K562 (cell line): ENCODE measurements around the gene EPHB4. TPM values are rescaled to one million over a fixed set of nuclear protein-coding genes. Genes with fewer than 3 reads are reported as not detected.

ENCODE experiments used
- CBX3 ChIP-seq, 2 experiments: IDR thresholded peaks; 1 replicate in 1 of 2; 2 replicates in 1 of 2; pipeline ENCODE4 v1.6.1; 2012; ENCODE audit warnings: inconsistent platforms in 2 of 2, low read length in 2 of 2, borderline replicate concordance in 1 of 2, control low read depth in 1 of 2
- CC2D1A ChIP-seq: fragments of 450-650 bp; IDR thresholded peaks from 2 replicates; pipeline ENCODE4 v1.6.1; 2017; ENCODE audit warnings: mild to moderate bottlenecking
- DACH1 ChIP-seq: fragments of 450-650 bp; IDR thresholded peaks from 2 replicates; pipeline ENCODE4 v1.6.1; 2018; ENCODE audit not compliant: partially characterized antibody
- DIDO1 ChIP-seq: fragments of 450-650 bp; IDR thresholded peaks from 2 replicates; pipeline ENCODE4 v1.6.1; 2016; ENCODE audit warnings: low read depth, missing biosample characterization, missing genetic modification characterization
- ELF1 ChIP-seq: fragments of 200-800 bp; sonication (Bioruptor generic); IDR thresholded peaks from 2 replicates; pipeline ENCODE4 v1.6.1; 2016; ENCODE audit warnings: missing genetic modification characterization, missing compliant biosample characterization
- HIVEP1 ChIP-seq: fragments of 250-450 bp; sonication (Bioruptor Pico); IDR thresholded peaks from 2 replicates; pipeline ENCODE4 v1.4.0; 2020; ENCODE audit warnings: mild to moderate bottlenecking
- NCOR1 ChIP-seq: fragments of 450-650 bp; IDR thresholded peaks from 2 replicates; pipeline ENCODE4 v1.6.1; 2016; ENCODE audit warnings: mild to moderate bottlenecking, moderate library complexity
- NFYB ChIP-seq: IDR thresholded peaks from 2 replicates; pipeline ENCODE4 v1.6.1; 2011; ENCODE audit warnings: mild to moderate bottlenecking, moderate library complexity; ENCODE audit not compliant: insufficient read length; ENCODE audit errors: extremely low read depth
- NRF1 ChIP-seq, 2 experiments: fragments of 450-650 bp; IDR thresholded peaks in 1 of 2; conservative IDR thresholded peaks in 1 of 2; 2 replicates each; pipeline ENCODE4 v1.6.1; 2014; ENCODE audit warnings: mild to moderate bottlenecking in 2 of 2
- RBM39 ChIP-seq: fragments of 200-400 bp; formaldehyde crosslinking; optimal IDR thresholded peaks from 2 replicates; pipeline ENCODE3; 2018; ENCODE audit warnings: low read depth, low read length
- SUPT5H ChIP-seq: fragments of 450-650 bp; IDR thresholded peaks from 2 replicates; pipeline ENCODE4 v1.6.1; 2016
- TEAD2 ChIP-seq: fragments of 450-650 bp; IDR thresholded peaks from 2 replicates; pipeline ENCODE4 v1.6.1; 2016; ENCODE audit warnings: missing genetic modification characterization, control low read depth, missing compliant biosample characterization
- TEAD4 ChIP-seq, 2 experiments: sonication (generic) in 1 of 2; formaldehyde crosslinking in 1 of 2; IDR thresholded peaks; 2 replicates each; pipeline versions ENCODE4 v1.6.1 to v1.8.0; 2012 to 2022; ENCODE audit warnings: borderline replicate concordance in 1 of 2, inconsistent platforms in 1 of 2, low read length in 1 of 2, mild to moderate bottlenecking in 1 of 2, missing genetic modification reagents in 1 of 2
- U2AF1 ChIP-seq: fragments of 200-400 bp; formaldehyde crosslinking; optimal IDR thresholded peaks from 2 replicates; pipeline ENCODE3; 2017; ENCODE audit warnings: mild to moderate bottlenecking, low read depth, low read length, moderate library complexity
- ZNF77 ChIP-seq: fragments of 250-450 bp; sonication (Bioruptor Pico); IDR thresholded peaks from 2 replicates; pipeline ENCODE4 v1.5.0; 2020
- polyA plus RNA-seq, 8 experiments: library from polyadenylated mRNA; depleted of rRNA in 4 of 8; stranded (reverse) in 5 of 8; unstranded in 3 of 8; fragments of >200 nt; fragmentation: Nextera tagmentation in 2 of 8; fragmentation: Illumina TruSeq in 1 of 8; extraction: Ambion mirVana in 2 of 8; extraction: Trizol in 1 of 8; gene quantifications; 2 replicates each; pipeline versions ENCODE4 v1.2.1 to v1.2.3, GENCODE V29; 2011 to 2014; ENCODE audit warnings: inconsistent platforms in 1 of 8, missing spikeins in 1 of 8
- total RNA-seq, 7 experiments: library from RNA; depleted of rRNA in 6 of 7; stranded (reverse); fragments of >200 nt in 6 of 7; fragmentation: Illumina TruSeq in 2 of 7; extraction: Trizol in 2 of 7; gene quantifications; 2 replicates each; pipeline versions ENCODE4 v1.2.1 to v1.2.3, GENCODE V29; 2011 to 2021; ENCODE audit warnings: low replicate concordance in 1 of 7
- TF ChIP-seq, protein P1 (sequence below), 2 experiments: fragments of 450-650 bp; conservative IDR thresholded peaks; 2 replicates each; pipeline ENCODE4 v1.6.1; 2017; ENCODE audit warnings: mild to moderate bottlenecking in 2 of 2, moderate library complexity in 2 of 2
- TF ChIP-seq, protein P2 (sequence below): fragments of 150-350 bp; conservative IDR thresholded peaks from 2 replicates; pipeline ENCODE4 v1.6.1; 2014; ENCODE audit warnings: low read length
- TF ChIP-seq, protein P3 (sequence below): sonication (generic); formaldehyde crosslinking; IDR thresholded peaks from 2 replicates; pipeline ENCODE4 v1.4.0; 2020; ENCODE audit warnings: mild to moderate bottlenecking, missing genetic modification reagents
- TF ChIP-seq, protein P4 (sequence below): sonication (generic); formaldehyde crosslinking; IDR thresholded peaks from 2 replicates; pipeline ENCODE4 v1.8.0; 2022; ENCODE audit warnings: missing genetic modification reagents, mild to moderate bottlenecking, borderline replicate concordance
- TF ChIP-seq, protein P5 (sequence below): fragments of 250-450 bp; sonication (Bioruptor Pico); IDR thresholded peaks from 2 replicates; pipeline ENCODE4 v1.6.1; 2021; ENCODE audit warnings: mild to moderate bottlenecking

Gene EPHB4
- total and polyA plus RNA-seq, 9 of the 15 experiments (the other 6 are each of a cell fraction or from before 2014, with no cell fraction given), result 1.2 to 82.1 (median 37.9) TPM

DNA sequence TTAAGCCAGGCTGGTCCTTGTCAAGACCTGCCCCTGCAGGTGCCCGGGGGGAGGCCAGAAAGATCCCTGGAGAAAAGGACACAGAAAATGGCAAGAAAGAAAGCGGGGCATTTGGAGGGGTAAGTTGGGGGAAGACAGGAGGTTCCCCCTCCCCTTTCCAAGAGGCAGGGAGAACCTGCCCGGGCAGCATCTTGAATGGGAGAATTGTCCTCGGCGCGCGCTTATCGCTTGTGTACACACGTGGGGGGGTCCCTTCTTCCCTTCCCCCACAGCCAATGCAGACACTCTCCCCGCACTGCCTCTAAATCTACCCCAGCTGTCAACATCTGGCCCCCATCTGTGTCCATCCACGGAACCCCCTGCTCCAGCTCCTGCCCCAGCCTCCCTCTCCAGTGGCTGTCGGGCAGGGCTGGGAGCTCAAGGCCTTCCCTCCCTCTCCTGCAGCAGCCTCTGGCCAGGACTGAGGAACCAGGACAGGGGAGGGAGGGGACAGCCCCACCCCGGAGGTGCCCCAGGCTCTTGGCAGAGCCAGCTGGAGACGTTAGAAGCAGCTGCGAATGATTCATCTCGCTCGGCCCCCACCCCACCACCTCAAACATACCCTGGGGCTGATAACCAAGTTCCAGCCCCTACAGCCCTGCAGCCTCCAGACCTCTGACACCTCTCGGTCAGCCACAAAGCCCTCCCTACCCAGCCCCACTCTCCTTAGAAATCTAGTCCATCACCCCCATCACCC lies 25.3 kb downstream of the EPHB4 start (continued):
- TF ChIP-seq CBX3 (IDR thresholded peaks at IDR 0.05; ENCODE audit: borderline replicate concordance in 1 of 2, low read length in 2 of 2) (no peak), TEAD4 (IDR thresholded peaks at IDR 0.05; ENCODE audit: low read length) (peak; percentile 89), TEAD4 (CRISPR knock-in tag; IDR thresholded peaks at IDR 0.05; ENCODE audit: borderline replicate concordance) (no peak), NRF1 (conservative IDR thresholded peaks at IDR 0.05 in 1 of 2, IDR thresholded peaks at IDR 0.05 in 1 of 2) (peak; percentile 37 to 50), NCOR1 (peak; percentile 94), CC2D1A (peak; percentile 53; the same call in 1 of the 2 replicates), TEAD2 (no peak), HIVEP1 (CRISPR knock-in tag) (0 out of 2 replicates have a peak, but pooled peaks have one; percentile 7), SUPT5H (peak; percentile 67), DIDO1 (tag) (no peak), U2AF1 (no peak), NFYB (no peak), DACH1 (peak; percentile 98), ELF1 (no peak), RBM39 (no peak), ZNF77 (CRISPR knock-in tag) (no peak)
- TF ChIP-seq, protein P1, sequence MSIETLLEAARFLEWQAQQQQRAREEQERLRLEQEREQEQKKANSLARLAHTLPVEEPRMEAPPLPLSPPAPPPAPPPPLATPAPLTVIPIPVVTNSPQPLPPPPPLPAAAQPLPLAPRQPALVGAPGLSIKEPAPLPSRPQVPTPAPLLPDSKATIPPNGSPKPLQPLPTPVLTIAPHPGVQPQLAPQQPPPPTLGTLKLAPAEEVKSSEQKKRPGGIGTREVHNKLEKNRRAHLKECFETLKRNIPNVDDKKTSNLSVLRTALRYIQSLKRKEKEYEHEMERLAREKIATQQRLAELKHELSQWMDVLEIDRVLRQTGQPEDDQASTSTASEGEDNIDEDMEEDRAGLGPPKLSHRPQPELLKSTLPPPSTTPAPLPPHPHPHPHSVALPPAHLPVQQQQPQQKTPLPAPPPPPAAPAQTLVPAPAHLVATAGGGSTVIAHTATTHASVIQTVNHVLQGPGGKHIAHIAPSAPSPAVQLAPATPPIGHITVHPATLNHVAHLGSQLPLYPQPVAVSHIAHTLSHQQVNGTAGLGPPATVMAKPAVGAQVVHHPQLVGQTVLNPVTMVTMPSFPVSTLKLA (conservative IDR thresholded peaks at IDR 0.05), result peak; percentile 93 to 97
- TF ChIP-seq, protein P2, sequence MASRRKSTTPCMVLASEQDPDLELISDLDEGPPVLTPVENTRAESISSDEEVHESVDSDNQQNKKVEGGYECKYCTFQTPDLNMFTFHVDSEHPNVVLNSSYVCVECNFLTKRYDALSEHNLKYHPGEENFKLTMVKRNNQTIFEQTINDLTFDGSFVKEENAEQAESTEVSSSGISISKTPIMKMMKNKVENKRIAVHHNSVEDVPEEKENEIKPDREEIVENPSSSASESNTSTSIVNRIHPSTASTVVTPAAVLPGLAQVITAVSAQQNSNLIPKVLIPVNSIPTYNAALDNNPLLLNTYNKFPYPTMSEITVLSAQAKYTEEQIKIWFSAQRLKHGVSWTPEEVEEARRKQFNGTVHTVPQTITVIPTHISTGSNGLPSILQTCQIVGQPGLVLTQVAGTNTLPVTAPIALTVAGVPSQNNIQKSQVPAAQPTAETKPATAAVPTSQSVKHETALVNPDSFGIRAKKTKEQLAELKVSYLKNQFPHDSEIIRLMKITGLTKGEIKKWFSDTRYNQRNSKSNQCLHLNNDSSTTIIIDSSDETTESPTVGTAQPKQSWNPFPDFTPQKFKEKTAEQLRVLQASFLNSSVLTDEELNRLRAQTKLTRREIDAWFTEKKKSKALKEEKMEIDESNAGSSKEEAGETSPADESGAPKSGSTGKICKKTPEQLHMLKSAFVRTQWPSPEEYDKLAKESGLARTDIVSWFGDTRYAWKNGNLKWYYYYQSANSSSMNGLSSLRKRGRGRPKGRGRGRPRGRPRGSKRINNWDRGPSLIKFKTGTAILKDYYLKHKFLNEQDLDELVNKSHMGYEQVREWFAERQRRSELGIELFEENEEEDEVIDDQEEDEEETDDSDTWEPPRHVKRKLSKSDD, result 0 out of 2 replicates have a peak, but pooled peaks have one; percentile 52
- TF ChIP-seq, protein P3, sequence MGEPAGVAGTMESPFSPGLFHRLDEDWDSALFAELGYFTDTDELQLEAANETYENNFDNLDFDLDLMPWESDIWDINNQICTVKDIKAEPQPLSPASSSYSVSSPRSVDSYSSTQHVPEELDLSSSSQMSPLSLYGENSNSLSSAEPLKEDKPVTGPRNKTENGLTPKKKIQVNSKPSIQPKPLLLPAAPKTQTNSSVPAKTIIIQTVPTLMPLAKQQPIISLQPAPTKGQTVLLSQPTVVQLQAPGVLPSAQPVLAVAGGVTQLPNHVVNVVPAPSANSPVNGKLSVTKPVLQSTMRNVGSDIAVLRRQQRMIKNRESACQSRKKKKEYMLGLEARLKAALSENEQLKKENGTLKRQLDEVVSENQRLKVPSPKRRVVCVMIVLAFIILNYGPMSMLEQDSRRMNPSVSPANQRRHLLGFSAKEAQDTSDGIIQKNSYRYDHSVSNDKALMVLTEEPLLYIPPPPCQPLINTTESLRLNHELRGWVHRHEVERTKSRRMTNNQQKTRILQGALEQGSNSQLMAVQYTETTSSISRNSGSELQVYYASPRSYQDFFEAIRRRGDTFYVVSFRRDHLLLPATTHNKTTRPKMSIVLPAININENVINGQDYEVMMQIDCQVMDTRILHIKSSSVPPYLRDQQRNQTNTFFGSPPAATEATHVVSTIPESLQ (CRISPR knock-in tag), result peak; percentile 85; the same call in 1 of the 2 replicates
- TF ChIP-seq, protein P4, sequence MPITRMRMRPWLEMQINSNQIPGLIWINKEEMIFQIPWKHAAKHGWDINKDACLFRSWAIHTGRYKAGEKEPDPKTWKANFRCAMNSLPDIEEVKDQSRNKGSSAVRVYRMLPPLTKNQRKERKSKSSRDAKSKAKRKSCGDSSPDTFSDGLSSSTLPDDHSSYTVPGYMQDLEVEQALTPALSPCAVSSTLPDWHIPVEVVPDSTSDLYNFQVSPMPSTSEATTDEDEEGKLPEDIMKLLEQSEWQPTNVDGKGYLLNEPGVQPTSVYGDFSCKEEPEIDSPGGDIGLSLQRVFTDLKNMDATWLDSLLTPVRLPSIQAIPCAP (CRISPR knock-in tag), result 0 out of 2 replicates have a peak, but pooled peaks have one; percentile 21
- TF ChIP-seq, protein P5, sequence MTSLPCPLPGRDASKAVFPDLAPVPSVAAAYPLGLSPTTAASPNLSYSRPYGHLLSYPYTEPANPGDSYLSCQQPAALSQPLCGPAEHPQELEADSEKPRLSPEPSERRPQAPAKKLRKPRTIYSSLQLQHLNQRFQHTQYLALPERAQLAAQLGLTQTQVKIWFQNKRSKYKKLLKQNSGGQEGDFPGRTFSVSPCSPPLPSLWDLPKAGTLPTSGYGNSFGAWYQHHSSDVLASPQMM (CRISPR knock-in tag), result no peak
